H9 (cell line): ENCODE measurements around the gene PPP1R12B. TPM values are rescaled to one million over a fixed set of nuclear protein-coding genes. Genes with fewer than 3 reads are reported as not detected.
"Not testable (repeated sequence)": the region's sequence is repeated elsewhere in the genome, so short reads cannot be mapped to it uniquely, and the experiment has no call there.

ENCODE experiments used
- DNase-seq: peaks from one replicate; pipeline ENCODE4 v3.0.0-alpha.2; 2017
- H2AFZ ChIP-seq: one replicate; pipeline ENCODE4 v1.6.1; 2013; ENCODE audit warnings: mild to moderate bottlenecking, low read length, control low read depth, moderate library complexity
- H2AK5ac ChIP-seq: 2 replicates; pipeline ENCODE4 v1.6.1; 2013; ENCODE audit warnings: low read length, control low read depth, mixed read lengths; ENCODE audit not compliant: insufficient read length
- H2BK120ac ChIP-seq: one replicate; pipeline ENCODE4 v1.6.1; 2013; ENCODE audit warnings: low read depth, mild to moderate bottlenecking, low read length, control low read depth, inconsistent platforms; ENCODE audit not compliant: poor library complexity, severe bottlenecking
- H2BK12ac ChIP-seq: 2 replicates; pipeline ENCODE4 v1.6.1; 2013; ENCODE audit warnings: low read length, control low read depth, mixed read lengths, low read depth; ENCODE audit not compliant: insufficient read length
- H2BK15ac ChIP-seq: 2 replicates; pipeline ENCODE4 v1.6.1; 2013; ENCODE audit warnings: low read depth, low read length, control low read depth
- H2BK20ac ChIP-seq: one replicate; pipeline ENCODE4 v1.6.1; 2013; ENCODE audit warnings: low read depth, mild to moderate bottlenecking, low read length, control low read depth, inconsistent platforms; ENCODE audit not compliant: poor library complexity, severe bottlenecking
- H2BK5ac ChIP-seq: 2 replicates; pipeline ENCODE4 v1.6.1; 2013; ENCODE audit warnings: low read length, control low read depth, mixed read lengths; ENCODE audit not compliant: insufficient read length
- H3K14ac ChIP-seq: 2 replicates; pipeline ENCODE4 v1.6.1; 2013; ENCODE audit warnings: low read length, control low read depth; ENCODE audit not compliant: insufficient read depth
- H3K18ac ChIP-seq: 2 replicates; pipeline ENCODE4 v1.6.1; 2013; ENCODE audit warnings: low read depth, mild to moderate bottlenecking, mixed read lengths, low read length, control low read depth; ENCODE audit not compliant: insufficient read length
- H3K23ac ChIP-seq: 2 replicates; pipeline ENCODE4 v1.6.1; 2013; ENCODE audit warnings: low read length, control low read depth, mixed read lengths, low read depth; ENCODE audit not compliant: insufficient read length
- H3K23me2 ChIP-seq: 2 replicates; pipeline ENCODE4 v1.6.1; 2013; ENCODE audit warnings: low read depth, mild to moderate bottlenecking, mixed read lengths, low read length, control low read depth; ENCODE audit not compliant: insufficient read length, poor library complexity, severe bottlenecking
- H3K27ac ChIP-seq: 2 replicates; pipeline ENCODE4 v1.5.1; 2013; ENCODE audit warnings: low read length, control low read depth, mixed read lengths, low read depth; ENCODE audit not compliant: insufficient read length
- H3K27me3 ChIP-seq: 2 replicates; pipeline ENCODE4 v1.6.1; 2013; ENCODE audit warnings: low read length, control low read depth, inconsistent platforms; ENCODE audit not compliant: insufficient read depth
- H3K4ac ChIP-seq: 2 replicates; pipeline ENCODE4 v1.6.1; 2013; ENCODE audit warnings: low read depth, mild to moderate bottlenecking, control low read depth, inconsistent platforms, low read length, moderate library complexity
- H3K4me1 ChIP-seq: 2 replicates; pipeline ENCODE4 v1.6.1; 2013; ENCODE audit warnings: low read length, control low read depth, inconsistent platforms; ENCODE audit not compliant: insufficient read depth
- H3K4me2 ChIP-seq: 2 replicates; pipeline ENCODE4 v1.6.1; 2013; ENCODE audit warnings: low read length, control low read depth, mixed read lengths; ENCODE audit not compliant: insufficient read length, insufficient read depth
- H3K56ac ChIP-seq: 2 replicates; pipeline ENCODE4 v1.6.1; 2013; ENCODE audit warnings: low read depth, mild to moderate bottlenecking, mixed read lengths, low read length, control low read depth; ENCODE audit not compliant: insufficient read length
- H3K79me1 ChIP-seq: 2 replicates; pipeline ENCODE4 v1.6.1; 2013; ENCODE audit warnings: low read depth, mild to moderate bottlenecking, moderate library complexity, low read length, control low read depth, inconsistent platforms; ENCODE audit not compliant: insufficient read depth, poor library complexity, severe bottlenecking
- H3K79me2 ChIP-seq: 2 replicates; pipeline ENCODE4 v1.6.1; 2013; ENCODE audit warnings: low read length, control low read depth, inconsistent platforms; ENCODE audit not compliant: insufficient read depth
- H3K9ac ChIP-seq: 2 replicates; pipeline ENCODE4 v1.6.1; 2013; ENCODE audit warnings: low read length, control low read depth, mixed read lengths; ENCODE audit not compliant: insufficient read length; ENCODE audit errors: extremely low read depth
- H3K9me3 ChIP-seq: one replicate; pipeline ENCODE4 v1.6.1; 2013; ENCODE audit warnings: low read depth, low read length, inconsistent platforms; ENCODE audit not compliant: control insufficient read depth
- H3T11ph ChIP-seq: one replicate; pipeline ENCODE4 v1.6.1; 2013; ENCODE audit warnings: mild to moderate bottlenecking, low read length, control low read depth, inconsistent platforms
- H4K20me1 ChIP-seq: one replicate; pipeline ENCODE4 v1.6.1; 2013; ENCODE audit not compliant: control insufficient read depth, insufficient read length, insufficient read depth
- H4K5ac ChIP-seq: 2 replicates; pipeline ENCODE4 v1.6.1; 2013; ENCODE audit warnings: low read depth, mild to moderate bottlenecking, mixed read lengths, low read length, control low read depth; ENCODE audit not compliant: insufficient read length
- H4K8ac ChIP-seq: replicated peaks from 2 replicates; pipeline ENCODE4 v1.6.1; 2013; ENCODE audit warnings: low read length, control low read depth, mixed read lengths, low read depth; ENCODE audit not compliant: insufficient read length
- H4K91ac ChIP-seq: 2 replicates; pipeline ENCODE4 v1.6.1; 2013; ENCODE audit warnings: low read depth, mild to moderate bottlenecking, moderate library complexity, mixed read lengths, low read length, control low read depth; ENCODE audit not compliant: insufficient read length
- H3K27ac Mint-ChIP-seq, 3 experiments: 2 replicates in 2 of 3; 3 replicates in 1 of 3; pipeline ENCODE4 v1.8.0; 2020 to 2021; ENCODE audit warnings: mixed read lengths in 3 of 3, mild to moderate bottlenecking in 1 of 3, moderate library complexity in 1 of 3
- H3K27me3 Mint-ChIP-seq: 2 replicates; pipeline ENCODE4 v1.8.0; 2021; ENCODE audit warnings: low read depth, mild to moderate bottlenecking, moderate library complexity, mixed read lengths
- H3K36me3 Mint-ChIP-seq, 3 experiments: 2 replicates in 2 of 3; 3 replicates in 1 of 3; pipeline ENCODE4 v1.8.0; 2020 to 2021; ENCODE audit warnings: low read depth in 3 of 3, mixed read lengths in 3 of 3; ENCODE audit not compliant: insufficient read depth in 1 of 3
- H3K4me1 Mint-ChIP-seq, 2 experiments: 2 replicates each; pipeline ENCODE4 v1.8.0; 2020; ENCODE audit warnings: mixed read lengths in 2 of 2
- H3K4me3 Mint-ChIP-seq, 2 experiments: 2 replicates in 1 of 2; 3 replicates in 1 of 2; pipeline ENCODE4 v1.8.0; 2020 to 2021; ENCODE audit warnings: mild to moderate bottlenecking in 2 of 2, mixed read lengths in 2 of 2, moderate library complexity in 1 of 2
- H3K9me3 Mint-ChIP-seq, 2 experiments: 2 replicates in 1 of 2; 3 replicates in 1 of 2; pipeline ENCODE4 v1.8.0; 2020; ENCODE audit warnings: mild to moderate bottlenecking in 2 of 2, mixed read lengths in 2 of 2, moderate library complexity in 1 of 2
- WGBS: extraction: QIAGEN DNeasy Blood & Tissue Kit; methylation state at CpG from one replicate; pipeline ENCODE4 v1.1.7; 2013; ENCODE audit warnings: missing lambda C conversion rate, low lambda C conversion rate, mixed read lengths; ENCODE audit not compliant: insufficient read length; ENCODE audit errors: extremely low coverage; 5-methylcytosine and 5-hydroxymethylcytosine counted together
- total RNA-seq: library from RNA; stranded (reverse); gene quantifications from 2 replicates; pipeline ENCODE4 v1.2.1, GENCODE V29; 2021
- TF ChIP-seq, protein P1 (sequence below): fragments of 200-600 bp; sonication (generic); conservative IDR thresholded peaks from 3 replicates; pipeline ENCODE4 v1.8.0; 2021; ENCODE audit warnings: antibody characterized with exemption, mild to moderate bottlenecking

PPP1R12B gene
- total RNA-seq, 1 experiment from 2014 or later, result 12.9 TPM

DNA sequence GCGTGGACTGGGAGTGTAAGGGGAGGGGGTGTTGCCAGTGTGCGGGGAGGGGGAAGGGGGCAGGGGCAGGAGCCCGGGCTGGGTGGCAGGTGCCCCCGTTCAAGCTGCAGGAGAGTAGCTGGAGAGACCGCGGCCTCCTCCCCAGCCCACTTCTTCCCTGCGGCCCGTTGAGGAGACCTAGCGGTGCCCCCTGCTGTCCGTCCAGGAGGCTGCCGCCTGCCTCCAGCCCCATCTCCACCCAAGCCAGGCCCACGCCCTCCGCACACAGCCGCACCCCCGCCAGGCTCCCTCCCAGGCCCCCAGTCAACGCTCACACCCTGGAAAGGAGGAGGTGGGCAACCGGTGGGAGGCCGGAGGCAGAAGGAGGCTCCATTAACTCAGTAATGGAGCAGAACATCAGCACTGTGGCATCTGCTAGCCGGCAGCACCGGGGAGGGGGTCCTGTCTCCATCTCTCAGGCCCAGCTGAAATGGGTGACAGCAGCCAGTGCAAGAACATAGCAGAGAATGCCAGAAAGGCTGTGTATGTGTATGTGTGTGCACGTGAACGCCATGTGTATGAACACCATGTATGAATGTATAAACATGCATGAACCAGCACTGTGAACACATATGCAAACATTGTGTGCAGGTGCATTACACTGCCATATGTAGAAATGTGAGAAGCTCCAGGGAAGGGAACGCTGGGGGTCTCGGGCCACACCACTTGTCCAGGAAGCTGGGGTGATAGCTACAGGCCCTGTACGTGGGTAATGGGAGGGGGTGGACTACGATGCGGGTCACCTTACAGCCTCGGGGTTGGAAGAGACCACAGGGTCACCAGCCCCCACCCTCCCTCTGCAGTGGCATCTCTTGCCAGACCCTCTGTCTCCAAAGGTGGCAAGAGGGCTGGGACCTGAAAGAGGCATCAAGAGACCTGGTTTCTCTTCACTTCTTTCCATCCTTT lies 277.2 kb downstream of the PPP1R12B start:
- Histone ChIP-seq H2AK5ac (no peak overlapping the region), H3K9me3 (no peaks in the 10 kb centered on the region), H3K9ac (no peak overlapping the region), H3K27ac (no peak overlapping the region), H2BK120ac (no peak overlapping the region), H2BK12ac (no peak overlapping the region), H2BK15ac (no peak overlapping the region), H3K27me3 (no peaks in the 10 kb centered on the region), H4K20me1 (no peaks in the 10 kb centered on the region), H3K23ac (no peak overlapping the region), H3K56ac (no peak overlapping the region), H3K79me1 (no peaks in the 10 kb centered on the region), H3K4me1 (no peaks in the 10 kb centered on the region; the same call in 1 of the 2 replicates), H3T11ph (no peak overlapping the region), H3K18ac (no peak overlapping the region), H2AFZ (no peak overlapping the region), H3K79me2 (no peaks in the 10 kb centered on the region), H3K4ac (no peak overlapping the region), H3K14ac (no peak overlapping the region), H2BK20ac (no peak overlapping the region), H3K4me2 (no peak overlapping the region), H4K91ac (no peak overlapping the region), H3K23me2 (no peaks in the 10 kb centered on the region), H4K5ac (no peak overlapping the region), H4K8ac (no peak overlapping the region), H2BK5ac (no peak overlapping the region)
- Mint-ChIP-seq H3K9me3 (no peaks in the 10 kb centered on the region), H3K36me3 (no peaks in the 10 kb centered on the region), H3K27ac (no peak overlapping the region), H3K4me1 (peaks cover 17 to 18% of the 10 kb centered on the region in 2 experiments), H3K27me3 (no peaks in the 10 kb centered on the region; the same call in 1 of the 2 replicates), H3K4me3 (no peak overlapping the region)
- TF ChIP-seq, protein P1, sequence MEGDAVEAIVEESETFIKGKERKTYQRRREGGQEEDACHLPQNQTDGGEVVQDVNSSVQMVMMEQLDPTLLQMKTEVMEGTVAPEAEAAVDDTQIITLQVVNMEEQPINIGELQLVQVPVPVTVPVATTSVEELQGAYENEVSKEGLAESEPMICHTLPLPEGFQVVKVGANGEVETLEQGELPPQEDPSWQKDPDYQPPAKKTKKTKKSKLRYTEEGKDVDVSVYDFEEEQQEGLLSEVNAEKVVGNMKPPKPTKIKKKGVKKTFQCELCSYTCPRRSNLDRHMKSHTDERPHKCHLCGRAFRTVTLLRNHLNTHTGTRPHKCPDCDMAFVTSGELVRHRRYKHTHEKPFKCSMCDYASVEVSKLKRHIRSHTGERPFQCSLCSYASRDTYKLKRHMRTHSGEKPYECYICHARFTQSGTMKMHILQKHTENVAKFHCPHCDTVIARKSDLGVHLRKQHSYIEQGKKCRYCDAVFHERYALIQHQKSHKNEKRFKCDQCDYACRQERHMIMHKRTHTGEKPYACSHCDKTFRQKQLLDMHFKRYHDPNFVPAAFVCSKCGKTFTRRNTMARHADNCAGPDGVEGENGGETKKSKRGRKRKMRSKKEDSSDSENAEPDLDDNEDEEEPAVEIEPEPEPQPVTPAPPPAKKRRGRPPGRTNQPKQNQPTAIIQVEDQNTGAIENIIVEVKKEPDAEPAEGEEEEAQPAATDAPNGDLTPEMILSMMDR, result peak; percentile 75
- WGBS, result 100% methylated on average over 1 of the region's 28 CpGs
- DNase-seq, result peak; percentile 83

DNA sequence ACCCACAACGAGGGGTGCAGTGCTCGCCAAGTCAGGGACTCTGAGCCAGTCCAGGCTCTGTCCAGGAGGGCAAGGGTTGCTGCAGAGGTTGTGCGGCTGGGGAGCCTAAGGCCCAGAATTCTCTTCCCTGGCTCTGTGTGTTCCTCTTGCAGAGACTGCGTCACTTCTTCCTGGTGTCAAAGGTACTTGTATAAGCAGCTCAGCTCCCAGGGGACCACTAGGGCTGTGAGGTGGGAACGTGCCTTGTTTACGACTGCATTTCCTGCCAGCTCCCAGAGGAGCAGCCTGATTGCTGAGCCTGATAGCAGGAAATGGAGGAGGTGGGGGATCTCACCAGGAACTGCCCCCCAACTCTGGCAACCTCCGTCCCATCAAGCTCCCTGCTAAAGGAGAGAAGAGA lies 278.5 kb downstream of the PPP1R12B start:
- H4K20me1 ChIP-seq, H3K4me1 ChIP-seq, H3K9me3 Mint-ChIP-seq, H4K8ac ChIP-seq, H2BK5ac ChIP-seq, H4K91ac ChIP-seq, H3T11ph ChIP-seq, H3K9me3 ChIP-seq, DNase-seq, H3K56ac ChIP-seq, H2BK20ac ChIP-seq, H3K9ac ChIP-seq, H3K27me3 Mint-ChIP-seq, H3K79me1 ChIP-seq, H2AFZ ChIP-seq, H3K79me2 ChIP-seq, H2AK5ac ChIP-seq, H3K4me3 Mint-ChIP-seq, H3K4ac ChIP-seq, H3K18ac ChIP-seq, H3K4me2 ChIP-seq, H3K27me3 ChIP-seq, H4K5ac ChIP-seq, H2BK12ac ChIP-seq, H2BK15ac ChIP-seq, H3K23ac ChIP-seq, H3K36me3 Mint-ChIP-seq, H3K14ac ChIP-seq, H3K23me2 ChIP-seq, H3K27ac ChIP-seq, H2BK120ac ChIP-seq: not testable (repeated sequence)
- WGBS, result no CpG with 5 or more reads among the region's 7 CpGs
- H3K4me1 Mint-ChIP-seq, result peaks cover 22% of the 10 kb centered on the region in 2 experiments
- H3K27ac Mint-ChIP-seq, result peak overlapping the region in 1 of 3 experiments; percentile 78; a peak in 1 of 7 replicates
